ENCODE measurements around the gene CCDC85C.

DNA sequence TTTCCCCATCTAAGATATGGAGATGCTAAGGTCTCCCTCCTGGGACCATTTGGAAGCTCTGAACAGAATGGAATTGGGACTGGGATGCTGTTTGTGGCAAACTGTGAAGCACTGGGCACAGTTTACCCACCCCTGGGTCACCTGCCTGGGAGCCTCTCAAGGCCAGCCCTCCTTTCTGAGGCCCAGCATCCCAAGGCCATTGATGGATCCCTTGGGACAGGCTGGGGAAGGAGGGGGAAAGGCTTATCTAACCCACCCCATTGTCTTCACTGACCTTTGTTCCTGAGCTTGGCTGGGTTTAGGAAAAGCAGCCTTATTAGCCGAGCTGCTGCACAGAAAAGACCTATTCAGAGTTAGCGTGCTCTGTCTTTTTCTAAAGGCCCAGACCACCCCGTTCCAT is 5.2 kb downstream of the CCDC85C start:
- TF ChIP-seq CTCF (IDR thresholded peaks at IDR 0.05) (no peak), POLR2AphosphoS5 (IDR thresholded peaks at IDR 0.05) (no peak), POLR2A (IDR thresholded peaks at IDR 0.05) (no peak)
